Cardiac septum (tissue), 1 donor: ENCODE results near the gene FBXW11. TPM values are rescaled to one million over a fixed set of nuclear protein-coding genes. Genes with fewer than 3 reads are reported as not detected.

ENCODE experiments used
- DNase-seq: peaks from one replicate; pipeline ENCODE4 v3.0.0-alpha.2; 2020; ENCODE audit warnings: low spot score
- intact Hi-C: fragments of 100-400 bp; cut with DNase I; formaldehyde crosslinking; loops from one replicate; pipeline ENCODE4 v1.14.0; 2022
- long read RNA-seq: library from polyadenylated mRNA; unstranded; transcript quantifications from one replicate; pipeline ENCODE4 v2.0.0, GENCODE V29; 2021
- total RNA-seq: library from RNA; stranded (reverse); fragmentation: NEBNext Ultra II Directional; extraction: Animal tissue kit (Norgen Biotek cat#: 25700); gene quantifications from one replicate; pipeline ENCODE4 v1.2.1, GENCODE V29; 2021
- donor health status: DM: no; HTN: no; CAD: no.

Gene FBXW11
- total RNA-seq: 94.4 TPM
- long read RNA-seq, full-length matches to known transcripts: 14 of 44 reads
- long read RNA-seq, partial matches to known transcripts: 17 of 44 reads
- long read RNA-seq, other reads (novel, unspliced or antisense): 13 of 44 reads

DNA sequence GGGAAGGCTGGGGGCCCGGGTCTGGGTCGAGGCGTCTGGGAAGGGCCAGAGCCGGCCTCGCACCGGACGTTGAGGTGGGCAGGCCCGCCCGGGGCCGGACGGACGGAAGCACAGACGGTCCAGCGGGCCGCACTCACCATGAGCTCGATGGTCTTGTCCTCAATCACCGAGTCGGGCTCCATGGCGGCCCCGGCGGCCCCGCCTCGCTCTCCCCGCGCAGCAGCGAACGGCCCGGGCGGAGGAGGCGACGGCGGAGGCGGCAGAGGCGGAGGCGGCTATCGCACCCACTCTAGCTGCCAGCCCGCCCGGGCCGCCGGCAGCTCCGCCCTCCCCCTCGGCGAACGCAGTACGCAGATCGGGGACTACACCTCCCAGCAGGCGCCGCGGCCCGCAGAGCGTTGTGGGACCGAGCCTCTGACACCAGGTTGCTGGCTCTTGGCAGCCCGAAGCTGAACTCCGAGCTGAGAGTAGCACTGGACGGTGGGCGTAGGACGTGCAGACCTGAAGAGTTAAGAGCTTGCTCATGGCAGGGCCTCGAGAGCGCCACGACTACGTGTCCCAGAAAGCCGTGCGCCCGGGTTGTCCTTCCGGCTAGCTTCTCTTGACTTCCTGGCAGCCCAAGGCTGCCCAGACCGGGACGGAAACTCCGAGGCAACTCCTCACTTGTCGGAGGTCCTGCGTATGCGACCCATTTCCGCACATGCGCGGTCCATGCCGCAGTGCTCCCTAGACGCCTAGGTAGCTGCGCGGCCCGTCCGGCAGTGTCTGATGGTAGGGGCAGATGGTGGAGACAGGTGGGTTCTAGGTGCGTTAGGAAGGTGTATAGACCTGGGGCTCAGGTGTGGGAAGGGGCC, at the start of gene FBXW11:
FBXW11 (minus strand) TSS at position 318 of the 854 bp plus-strand sequence; CDS start at position 182, 136 bp downstream.
- DNase-seq: peak; percentile 98
- intact Hi-C loops: loop anchor here (2.0 to 5.0 kb wide), 4 partner anchors 46 to 619 kb away; partner anchors contain the start of genes NPM1, STK10 and UBTD2

DNA sequence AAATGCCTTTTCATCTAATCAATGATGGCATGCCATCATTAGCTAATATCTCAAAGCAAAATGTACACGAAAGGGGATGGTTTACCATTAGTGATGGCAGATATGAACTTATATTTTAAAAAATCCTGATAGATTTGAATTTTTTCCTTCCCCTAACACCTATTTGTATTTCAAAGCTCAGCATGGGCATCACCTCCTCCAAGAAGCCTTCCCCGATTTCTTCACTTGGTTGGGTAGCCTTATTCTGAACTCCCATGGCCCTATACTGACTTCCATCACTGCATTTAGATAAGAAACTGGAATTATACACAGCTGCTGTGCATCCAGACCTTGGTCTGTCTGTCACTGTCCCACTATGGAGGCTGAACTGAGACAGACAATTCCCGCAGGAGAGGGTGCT, 49.6 kb upstream of the FBXW11 start:
- no peak for DNase-seq

DNA sequence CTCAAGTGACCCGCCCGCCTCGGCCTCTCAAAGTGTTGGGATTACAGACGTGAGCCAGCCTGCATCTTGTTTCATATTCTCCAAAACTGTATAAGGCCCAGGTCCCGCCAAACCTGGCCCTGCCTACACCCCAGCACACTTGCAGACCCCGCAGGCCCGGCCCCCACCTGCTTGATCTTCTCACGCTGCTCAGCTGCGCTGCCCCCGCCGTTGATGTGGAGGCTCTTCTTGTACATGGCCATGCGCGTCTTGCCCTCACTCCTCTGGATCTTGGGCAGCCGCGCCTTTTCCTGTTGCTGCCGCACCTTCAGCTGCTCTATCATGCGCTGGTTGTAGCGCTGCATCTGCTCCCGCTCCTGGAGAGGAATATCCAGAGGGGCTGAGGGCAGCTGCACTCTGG, 49.0 kb upstream of the FBXW11 start:
- DNase-seq: no peak
- intact Hi-C loops: no loop called here

More for the DNA sequence above, 49.6 kb upstream of the FBXW11 start:
- intact Hi-C loops: no loop called here

DNA sequence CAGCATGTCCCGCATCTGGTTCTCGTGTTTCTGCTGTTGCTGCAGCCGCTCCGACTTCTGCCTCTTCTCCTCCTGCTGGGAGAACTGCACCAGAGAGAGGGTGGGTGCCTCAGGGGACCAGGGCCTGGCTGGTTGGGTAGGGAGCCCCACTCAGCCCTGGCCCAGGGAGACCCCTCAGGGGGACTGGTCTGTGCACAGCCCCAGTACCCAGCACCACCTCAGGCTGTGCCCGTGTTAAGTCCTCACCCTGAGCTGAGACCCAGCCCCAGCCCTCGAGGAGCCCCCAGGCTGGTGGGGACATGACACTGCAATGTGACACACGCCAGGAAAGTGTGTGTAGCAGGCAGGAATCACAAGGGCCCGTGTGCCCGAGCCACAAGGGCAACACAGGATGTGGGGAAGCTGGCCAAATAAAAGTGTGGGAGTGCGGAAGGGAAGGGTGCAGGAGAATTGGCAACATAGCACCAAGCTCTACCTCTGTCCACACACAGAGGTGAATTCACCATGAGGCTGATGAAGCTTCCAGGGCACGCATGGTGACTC, 48.2 kb upstream of the FBXW11 start:
- intact Hi-C loops: no loop called here
- no peak for DNase-seq

DNA sequence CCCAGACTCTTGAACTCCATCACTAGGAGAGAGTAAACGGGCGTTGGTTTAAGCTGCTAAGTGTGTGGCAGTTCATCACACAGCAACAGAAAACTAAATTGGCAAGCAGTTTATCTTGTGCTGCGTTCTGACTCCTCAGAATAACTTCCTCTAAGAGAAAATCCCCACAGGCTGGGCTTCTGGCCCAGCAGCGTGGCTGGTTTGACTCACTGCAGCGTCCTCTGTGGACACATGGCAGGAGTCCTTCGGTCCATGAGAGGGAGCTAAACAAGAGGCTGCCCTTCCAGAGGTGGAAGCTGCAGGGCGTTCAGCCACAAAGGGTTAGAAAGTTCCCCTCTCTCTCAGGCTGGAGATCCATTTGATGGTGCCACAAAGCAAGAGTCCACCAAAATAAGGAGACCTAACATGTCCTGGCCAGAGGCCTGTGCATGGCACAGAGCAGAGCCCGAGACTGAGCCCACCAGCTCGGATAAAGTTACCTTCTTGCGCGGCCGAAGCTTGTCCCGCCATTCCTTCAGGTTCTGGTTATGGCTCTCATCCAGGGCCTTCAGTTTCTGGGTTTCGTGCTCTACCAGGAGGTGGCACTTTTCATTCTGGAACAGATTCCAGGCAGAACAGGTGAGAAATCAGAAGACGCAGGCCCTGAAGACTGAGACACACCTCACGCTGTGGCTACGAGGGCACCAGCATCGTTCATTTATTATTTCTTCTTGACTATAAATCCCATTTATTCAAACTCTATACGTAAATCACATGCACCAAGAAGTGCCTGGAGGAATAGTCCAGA, 46.2 kb upstream of the FBXW11 start:
- DNase-seq: peak; percentile 87
- intact Hi-C loops: loop anchor here (2.0 kb wide), 1 partner anchor 46 kb away; the partner anchor contains the start of gene FBXW11

DNA sequence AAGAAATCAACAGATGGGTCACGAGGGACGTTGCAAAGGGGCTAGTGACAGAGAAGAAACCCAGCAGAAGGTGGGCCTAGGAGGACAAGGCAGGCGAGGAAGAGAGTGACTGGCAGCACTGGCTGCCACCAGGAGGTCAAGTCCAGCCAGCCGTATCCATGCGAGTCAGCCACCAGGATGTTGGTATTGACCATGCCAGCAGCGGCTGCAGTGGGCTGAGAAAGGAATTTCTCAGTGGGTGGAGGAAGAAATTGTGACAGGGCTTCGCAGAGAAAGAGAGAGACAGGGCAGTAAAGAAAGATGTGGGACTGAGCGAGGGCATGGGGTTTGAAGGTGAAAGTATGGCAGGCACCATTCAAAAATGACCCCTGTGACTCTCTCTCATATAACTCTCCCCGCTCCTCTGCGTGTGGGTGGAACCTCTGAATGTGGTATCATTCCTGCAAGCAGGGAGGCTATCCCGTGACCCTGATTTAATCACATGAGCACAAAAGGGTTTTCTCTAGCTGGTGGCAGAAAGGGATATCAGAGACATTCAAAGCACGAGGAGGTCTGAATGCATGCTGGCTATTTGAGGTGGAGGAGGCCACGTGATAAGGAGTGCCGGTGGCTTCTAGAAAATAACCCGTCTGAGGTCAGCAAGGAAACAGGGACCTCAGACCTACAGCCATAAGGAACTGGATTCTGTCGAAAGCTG, 45.4 kb upstream of the FBXW11 start:
- no peak for DNase-seq
- intact Hi-C loops: loop anchor here (2.0 kb wide), 1 partner anchor 45 kb away; the partner anchor contains the start of gene FBXW11

DNA sequence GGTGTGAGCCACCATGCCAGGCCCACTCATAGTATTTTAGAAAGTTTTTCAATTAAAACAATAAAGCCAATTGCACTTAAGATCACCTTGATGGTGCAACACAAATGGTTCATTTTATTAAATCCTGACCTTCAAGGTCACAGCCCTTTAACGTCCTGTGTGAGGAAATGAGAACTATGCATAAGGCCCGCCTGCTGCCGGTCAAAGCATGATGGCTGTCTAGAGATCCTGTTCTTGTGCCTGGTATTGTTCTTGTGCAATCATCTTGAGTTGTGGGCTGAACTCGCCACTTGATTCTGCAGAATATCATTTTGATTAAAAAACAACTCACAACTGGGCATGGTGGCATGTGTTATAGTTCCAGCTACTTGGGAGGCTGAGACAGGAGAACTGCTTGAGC, 43.6 kb upstream of the FBXW11 start:
- DNase-seq: no peak
- intact Hi-C loops: no loop called here

DNA sequence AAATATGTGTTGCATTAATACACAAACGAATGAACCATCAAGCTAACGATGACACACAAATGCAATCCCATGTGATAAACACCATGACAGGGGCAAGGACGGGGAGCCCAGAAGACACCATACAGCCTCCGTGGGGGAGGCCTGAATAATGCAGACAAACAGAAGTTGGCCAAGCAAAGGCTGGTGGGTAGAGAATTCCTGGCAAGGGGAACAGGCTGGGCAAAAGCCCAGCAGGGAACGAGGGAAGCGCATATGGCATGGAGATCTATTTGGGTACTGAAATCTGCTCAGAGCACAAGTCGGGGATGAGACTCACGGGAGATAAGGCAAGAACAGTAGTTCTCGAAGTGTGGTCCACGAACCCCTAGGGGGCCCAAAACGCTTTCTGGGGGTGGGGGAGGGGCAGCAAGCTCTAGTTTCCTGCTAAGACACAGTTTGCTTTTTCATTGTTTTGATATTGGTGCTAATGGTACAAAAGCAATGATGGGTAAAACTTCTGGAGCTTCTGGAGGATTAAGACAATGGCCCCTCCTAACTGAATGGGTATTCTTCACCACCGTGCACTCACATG, 42.9 kb upstream of the FBXW11 start:
- intact Hi-C loops: no loop called here
- DNase-seq: no peak

DNA sequence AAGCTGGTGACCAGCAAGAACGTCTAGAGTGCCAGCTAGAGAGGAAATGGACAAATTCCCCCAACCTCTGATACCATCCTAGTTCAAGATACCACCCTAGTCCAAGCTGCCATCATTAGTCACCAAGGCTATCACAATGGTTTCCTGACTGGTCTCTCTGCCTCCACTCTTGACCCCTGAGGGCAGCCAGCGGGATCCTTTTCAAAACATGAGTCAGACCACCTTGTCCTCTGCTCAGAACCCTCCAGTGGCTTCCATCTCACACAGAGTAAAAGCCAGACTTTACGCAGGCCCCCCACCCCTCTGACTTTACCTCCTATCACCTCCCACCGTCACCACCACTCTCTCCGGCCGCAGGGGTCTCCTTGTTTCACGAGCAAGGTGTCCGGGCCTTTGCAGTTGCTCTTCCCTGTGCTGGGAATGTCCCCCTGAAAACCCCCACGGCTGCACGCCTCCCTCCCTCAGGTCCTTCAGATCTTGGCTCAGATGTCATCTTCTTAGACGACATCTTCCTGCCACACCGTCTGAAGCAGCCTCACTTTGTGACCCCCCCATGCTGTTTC, 42.2 kb upstream of the FBXW11 start:
- DNase-seq: no peak
- intact Hi-C loops: no loop called here

DNA sequence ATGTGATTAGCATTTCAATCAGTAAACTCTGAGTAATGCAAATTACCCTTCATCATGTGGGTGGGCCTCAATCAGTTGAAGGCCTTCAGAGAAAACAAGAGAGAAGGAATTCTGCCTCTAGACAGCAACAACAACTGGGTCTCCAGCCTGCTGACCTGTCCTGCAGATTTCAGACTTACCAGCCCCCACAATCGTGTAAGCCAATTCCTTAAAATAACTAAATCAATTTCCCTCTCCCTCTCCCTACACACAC, 41.7 kb upstream of the FBXW11 start:
- intact Hi-C loops: no loop called here
- DNase-seq: no peak

DNA sequence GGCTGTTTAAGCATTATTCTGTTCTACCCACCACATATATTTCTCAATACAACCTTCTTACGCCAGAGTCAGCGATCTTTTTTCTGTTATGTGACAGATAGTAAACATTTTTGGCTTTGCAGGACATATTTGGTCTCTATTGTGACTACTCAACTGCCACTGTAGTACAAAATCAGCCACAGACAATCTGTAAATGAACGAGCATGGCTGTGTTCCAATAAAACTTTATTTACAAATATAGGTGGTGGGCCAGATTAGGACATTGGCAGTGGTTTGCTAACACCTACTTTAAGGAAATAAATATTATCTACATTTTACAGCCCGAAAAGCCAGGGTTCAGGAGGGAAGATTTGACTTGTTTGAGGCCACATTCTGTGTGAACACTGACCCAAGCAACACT, 40.2 kb upstream of the FBXW11 start:
- no peak for DNase-seq
- intact Hi-C loops: no loop called here

DNA sequence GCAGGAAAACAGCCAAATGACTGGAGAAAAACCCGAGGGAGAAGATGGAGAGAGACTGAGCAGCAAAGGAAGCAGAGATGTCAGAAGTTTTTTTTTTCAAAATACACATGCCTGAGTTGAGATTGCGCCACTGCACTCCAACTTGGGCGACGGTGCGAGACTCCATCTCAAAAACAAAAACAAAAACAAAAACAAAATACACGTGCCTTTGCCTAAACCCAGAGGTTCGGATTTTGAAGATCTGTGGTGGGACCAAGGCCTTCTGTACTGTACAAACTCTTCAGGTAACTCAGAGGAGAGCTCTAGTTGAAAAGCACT, 38.8 kb upstream of the FBXW11 start:
- intact Hi-C loops: no loop called here
- no peak for DNase-seq

DNA sequence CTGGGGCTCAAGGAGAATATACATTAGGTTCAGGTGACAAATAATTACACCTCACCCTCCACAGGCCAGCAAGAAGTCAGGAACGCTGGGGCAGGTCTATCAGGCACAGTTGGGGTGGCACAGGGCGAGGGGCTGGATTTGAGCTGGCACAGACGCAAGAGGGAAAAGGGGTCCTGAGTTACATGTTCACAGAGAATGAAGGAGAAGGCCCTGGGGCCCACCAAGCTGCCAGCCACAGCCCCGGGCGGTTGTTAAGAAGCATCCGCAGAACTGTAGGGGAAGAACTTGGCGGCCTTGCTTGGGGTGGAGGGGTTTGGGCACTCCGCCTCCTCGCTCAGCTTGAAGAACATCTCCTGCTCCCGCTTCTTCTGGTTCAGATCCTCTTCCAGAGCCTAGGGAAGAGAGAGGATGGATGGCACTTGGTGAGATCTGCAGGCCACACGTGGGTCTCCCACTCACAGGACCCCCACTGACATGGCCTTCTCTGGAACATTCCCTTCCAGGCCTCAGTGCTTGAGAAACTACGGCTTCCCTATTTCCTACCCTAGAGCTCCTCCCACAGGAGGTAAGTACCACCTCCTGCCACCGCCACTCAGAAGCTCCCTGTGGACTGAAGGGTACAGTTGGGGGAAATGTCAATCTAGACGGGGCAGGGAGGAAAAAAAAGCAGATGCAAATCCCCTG, 38.3 kb upstream of the FBXW11 start:
- DNase-seq: peak; percentile 47
- intact Hi-C loops: no loop called here

DNA sequence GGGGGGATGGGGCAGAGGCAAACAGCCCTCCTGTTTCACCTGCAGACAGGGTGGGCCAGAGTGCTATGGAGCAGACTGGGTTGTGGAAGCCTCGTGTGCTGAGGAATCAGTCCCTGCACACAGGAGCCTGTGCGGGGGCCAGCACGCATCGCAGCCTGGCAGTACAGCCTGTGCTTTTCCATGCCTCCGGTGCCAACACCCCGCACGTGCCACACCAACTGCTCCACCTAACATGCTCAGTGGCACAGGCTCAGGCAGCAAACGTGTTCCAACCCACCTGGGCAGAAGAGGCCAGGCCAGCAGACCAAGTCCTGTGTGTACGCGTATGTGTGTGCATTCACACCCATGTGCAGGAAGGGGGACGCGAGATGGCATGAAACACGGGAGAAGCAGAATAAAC, 37.4 kb upstream of the FBXW11 start:
- intact Hi-C loops: no loop called here

DNA sequence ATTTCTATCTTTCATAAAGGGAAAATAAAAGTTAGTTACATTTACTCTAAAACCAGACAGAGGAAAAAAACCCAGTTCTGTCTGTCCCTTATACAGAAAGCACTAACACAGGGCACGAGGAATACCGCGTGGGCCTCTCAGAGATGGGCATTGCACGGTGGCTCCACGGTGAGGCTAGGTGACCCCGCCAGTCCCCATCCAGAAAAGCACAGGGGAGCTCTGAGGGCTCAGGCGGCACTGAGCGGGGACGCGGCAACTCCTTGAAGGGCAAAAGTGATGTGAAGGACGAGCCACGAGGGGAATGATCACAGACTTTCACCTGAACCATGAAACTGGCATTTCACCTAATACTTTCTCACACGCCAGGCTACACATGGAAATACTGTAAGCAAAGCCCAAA, 35.7 kb upstream of the FBXW11 start:
- peak; percentile 66 for DNase-seq
- intact Hi-C loops: no loop called here

More for the DNA sequence above, 37.4 kb upstream of the FBXW11 start:
- peak; percentile 63 for DNase-seq

DNA sequence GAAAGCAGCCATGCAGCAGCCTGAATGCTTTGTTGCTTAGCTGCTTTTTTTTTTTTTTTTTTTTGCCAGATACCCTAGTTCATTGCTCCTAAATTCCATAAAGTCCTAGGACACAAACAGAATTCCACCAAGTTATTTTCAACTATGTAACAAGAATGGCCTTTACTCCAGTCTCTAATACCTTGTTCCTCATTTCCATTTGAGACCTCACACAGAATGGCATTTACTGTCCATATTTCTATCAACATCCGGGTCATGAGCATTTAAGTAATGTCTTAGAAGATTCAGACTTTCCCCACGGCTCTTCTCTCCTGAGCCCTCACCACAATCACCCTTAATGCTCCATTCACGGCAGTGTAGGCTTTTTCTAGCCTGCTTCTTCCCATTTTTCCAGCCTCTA, 31.7 kb upstream of the FBXW11 start:
- no peak for DNase-seq
- intact Hi-C loops: loop anchor here (2.0 kb wide), 1 partner anchor 125 kb away; no protein-coding TSS in a partner anchor

DNA sequence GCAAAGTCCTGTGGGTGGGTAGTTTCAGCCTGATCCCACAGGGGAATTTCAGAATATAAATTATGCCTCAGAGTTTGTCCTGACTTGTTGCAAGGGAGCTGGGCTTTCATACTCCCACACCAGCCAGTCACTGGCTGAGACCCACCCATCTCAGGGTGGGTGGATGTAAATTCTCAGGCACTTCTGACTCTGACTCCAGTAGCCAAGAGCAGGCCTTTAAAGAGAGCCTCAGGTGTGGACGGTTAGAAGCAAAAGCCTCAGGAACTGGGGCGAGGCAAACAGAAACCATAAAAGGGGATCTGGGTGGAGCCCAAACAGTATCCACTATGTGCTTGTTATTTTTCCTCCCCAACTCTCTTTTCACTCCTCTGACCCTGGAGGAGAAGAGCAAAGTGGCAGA, 28.6 kb upstream of the FBXW11 start:
- intact Hi-C loops: no loop called here
- DNase-seq: peak; percentile 24

DNA sequence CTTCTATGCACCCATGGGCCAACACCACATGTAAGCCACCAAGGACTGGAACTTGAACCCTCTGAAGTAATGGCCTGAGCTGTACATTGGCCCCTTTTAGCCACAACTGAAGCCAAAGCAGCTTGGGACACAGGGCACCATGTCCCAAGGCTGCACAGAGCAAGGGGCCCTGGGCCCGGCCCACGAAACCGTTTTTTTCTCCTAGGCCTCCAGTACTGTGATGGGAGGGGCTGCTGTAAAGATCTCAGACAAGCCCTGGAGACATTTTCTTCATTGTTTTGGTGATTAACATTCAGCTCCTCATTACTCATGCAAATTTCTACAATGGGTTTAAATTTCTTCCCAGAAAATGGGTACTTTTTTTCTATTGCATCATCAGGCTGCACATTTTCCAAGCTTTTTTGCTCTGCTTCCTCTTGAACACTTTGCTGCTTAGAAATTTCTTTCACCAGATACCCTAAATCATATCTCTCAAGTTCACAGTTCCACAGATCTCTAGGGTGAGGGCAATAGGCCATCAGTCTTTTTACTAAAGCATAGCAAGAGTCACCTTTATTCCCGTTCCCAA, 25.5 kb upstream of the FBXW11 start:
- DNase-seq: peak; percentile 33
- intact Hi-C loops: no loop called here
